Smooth muscle cell (in vitro differentiated cells): ENCODE data around the gene CHSY1. TPM values are rescaled to one million over a fixed set of nuclear protein-coding genes. Genes with fewer than 3 reads are reported as not detected.

Experiments used
- DNase-seq: peaks from one replicate; lab custom pipeline; 2025; ENCODE audit not compliant: unreplicated experiment; lab: John Stamatoyannopoulos, UW
- H2AFZ ChIP-seq: fragments of 200-600 bp; sonication (generic); 2 replicates; pipeline ENCODE4 v1.6.0; 2016; ENCODE audit warnings: antibody characterized with exemption, low read depth, mild to moderate bottlenecking
- H3F3A ChIP-seq: fragments of 200-600 bp; sonication (generic); 2 replicates; pipeline ENCODE4 v1.6.0; 2017; ENCODE audit warnings: antibody characterized with exemption, low read depth
- H3K27ac ChIP-seq: fragments of 200-600 bp; sonication (generic); 2 replicates; pipeline ENCODE4 v1.5.1; 2016; ENCODE audit warnings: low read depth, mild to moderate bottlenecking
- H3K27me3 ChIP-seq: fragments of 200-600 bp; sonication (generic); 2 replicates; pipeline ENCODE4 v1.6.1; 2016; ENCODE audit warnings: low read depth, mild to moderate bottlenecking
- H3K36me3 ChIP-seq: fragments of 200-600 bp; sonication (generic); 2 replicates; pipeline ENCODE4 v1.5.1; 2016; ENCODE audit warnings: low read depth
- H3K4me1 ChIP-seq: fragments of 200-600 bp; sonication (generic); 2 replicates; pipeline ENCODE4 v1.5.1; 2016; ENCODE audit warnings: low read depth
- H3K4me2 ChIP-seq: fragments of 200-600 bp; sonication (generic); 2 replicates; pipeline ENCODE4 v1.6.0; 2016; ENCODE audit warnings: mild to moderate bottlenecking
- H3K4me3 ChIP-seq: fragments of 200-600 bp; sonication (generic); 2 replicates; pipeline ENCODE4 v1.5.1; 2016; ENCODE audit warnings: mild to moderate bottlenecking
- H3K79me2 ChIP-seq: fragments of 200-600 bp; sonication (generic); 2 replicates; pipeline ENCODE4 v1.6.0; 2016; ENCODE audit warnings: low read depth, mild to moderate bottlenecking
- H3K9ac ChIP-seq: fragments of 200-600 bp; sonication (generic); 2 replicates; pipeline ENCODE4 v1.6.0; 2016; ENCODE audit warnings: low read depth
- H3K9me3 ChIP-seq: fragments of 200-600 bp; sonication (generic); replicated peaks from 2 replicates; pipeline ENCODE4 v1.5.1; 2016; ENCODE audit warnings: low read depth
- H4K20me1 ChIP-seq: fragments of 200-600 bp; sonication (generic); 2 replicates; pipeline ENCODE4 v1.6.0; 2016; ENCODE audit warnings: low read depth
- CTCF ChIP-seq: fragments of 200-600 bp; sonication (generic); IDR thresholded peaks from 2 replicates; pipeline ENCODE4 v1.5.1; 2017; ENCODE audit warnings: borderline replicate concordance, mild to moderate bottlenecking, antibody characterized with exemption; ENCODE audit not compliant: insufficient read depth, poor library complexity, severe bottlenecking
- WGBS: methylation state at CpG from one replicate; pipeline ENCODE4 v1.1.7; 2016; ENCODE audit warnings: low lambda C conversion rate; 5-methylcytosine and 5-hydroxymethylcytosine counted together
- polyA plus RNA-seq: library from polyadenylated mRNA; unstranded; fragments of >200 nt; fragmentation: Nextera tagmentation; extraction: Ambion mirVana; gene quantifications from 2 replicates; pipeline ENCODE4 v1.2.1, GENCODE V29; 2016
- total RNA-seq: library from RNA; depleted of rRNA; stranded (reverse); fragments of >200 nt; gene quantifications from 2 replicates; pipeline ENCODE4 v1.2.3, GENCODE V29; 2014

Gene CHSY1
- total and polyA plus RNA-seq, 2 experiments from 2014 or later: 106 to 123 TPM

GRCh38 chr15:101173233-101174119 is 78.4 kb downstream of the CHSY1 start:
- peak overlapping the region; percentile 34 for H3K4me2 ChIP-seq
- no peak overlapping the region for H2AFZ ChIP-seq
- peaks cover 65% of the 10 kb centered on the region for H3F3A ChIP-seq
- peaks cover 6% of the 10 kb centered on the region for H3K36me3 ChIP-seq
- peaks cover 8% of the 10 kb centered on the region for H3K4me1 ChIP-seq
- no peaks in the 10 kb centered on the region for H4K20me1 ChIP-seq
- no peak overlapping the region for H3K4me3 ChIP-seq
- no peak for DNase-seq
- peaks cover 54% of the 10 kb centered on the region for H3K79me2 ChIP-seq
- WGBS: 87% methylated on average over 14 of the region's 14 CpGs
- no peaks in the 10 kb centered on the region for H3K9me3 ChIP-seq
- H3K27ac ChIP-seq: peak overlapping the region; percentile 100
- no peak for TF ChIP-seq CTCF
- no peak overlapping the region for H3K9ac ChIP-seq
- no peaks in the 10 kb centered on the region for H3K27me3 ChIP-seq

GRCh38 chr15:101172501-101173071 is 79.3 kb downstream of the CHSY1 start:
- Histone ChIP-seq H3K4me3 (no peak overlapping the region), H3K27ac (peak overlapping the region; percentile 92), H3K27me3 (no peaks in the 10 kb centered on the region), H3F3A (peaks cover 58% of the 10 kb centered on the region), H2AFZ (no peak overlapping the region), H3K4me2 (peak overlapping the region; percentile 34), H3K79me2 (peaks cover 45% of the 10 kb centered on the region), H3K4me1 (peaks cover 8% of the 10 kb centered on the region), H4K20me1 (no peaks in the 10 kb centered on the region), H3K9ac (no peak overlapping the region), H3K36me3 (peaks cover 3% of the 10 kb centered on the region), H3K9me3 (no peaks in the 10 kb centered on the region)
- TF ChIP-seq CTCF: no peak
- no peak for DNase-seq
- WGBS: 48% methylated on average over 17 of the region's 17 CpGs

- H2AFZ ChIP-seq: no peak overlapping the region
- peaks cover 58% of the 10 kb centered on the region for H3F3A ChIP-seq
- H3K27me3 ChIP-seq: no peaks in the 10 kb centered on the region
- peak overlapping the region; percentile 92 for H3K27ac ChIP-seq
- TF ChIP-seq CTCF: no peak
- peaks cover 39% of the 10 kb centered on the region for H3K79me2 ChIP-seq
- H3K36me3 ChIP-seq: no peaks in the 10 kb centered on the region
- H3K4me2 ChIP-seq: peak overlapping the region; percentile 34
- no peaks in the 10 kb centered on the region for H4K20me1 ChIP-seq
- H3K9me3 ChIP-seq: no peaks in the 10 kb centered on the region
- DNase-seq: no peak
- no peak overlapping the region for H3K4me3 ChIP-seq
- peak overlapping the region; percentile 5 for H3K9ac ChIP-seq
- WGBS: 63% methylated on average over 12 of the region's 12 CpGs
- peaks cover 8% of the 10 kb centered on the region for H3K4me1 ChIP-seq
Observed at GRCh38 chr15:101171954-101172353, 79.9 kb downstream of the CHSY1 start.
